ENCODE measurements around the gene CARMIL1. TPM values are rescaled to one million over a fixed set of nuclear protein-coding genes. Genes with fewer than 3 reads are reported as not detected.

CARMIL1 gene
- total and polyA plus RNA-seq, 10 of the 15 experiments (the other 5 are each of a cell fraction or from before 2014, with no cell fraction given) = 6.4 to 18.1 (median 10.3) TPM

GRCh38 chr6:25619217-25619616 is 340.0 kb downstream of the CARMIL1 start:
- no peak for FAIRE-seq
- intact Hi-C loops (cut with micrococcal nuclease; ENCODE audit: unreplicated experiment) = no loop called here
- WGBS (ENCODE audit: insufficient coverage, insufficient replicate concordance, low lambda C conversion rate, missing lambda C conversion rate) = 14% methylated on average over 4 of the region's 4 CpGs

More at GRCh38 chr6:25619217-25619616, 340.0 kb downstream of the CARMIL1 start:
- in situ Hi-C loops (cut with MboI) = no loop called here
- TF ChIP-seq MTA2 (IDR thresholded peaks at IDR 0.05; ENCODE audit: low read depth) = no peak
- TF ChIP-seq HCFC1 (IDR thresholded peaks at IDR 0.05; ENCODE audit: low read length) = no peak
- TF ChIP-seq EED (IDR thresholded peaks at IDR 0.05; ENCODE audit: low read depth) = no peak
- no peak for TF ChIP-seq NFYA (IDR thresholded peaks at IDR 0.05; ENCODE audit: borderline replicate concordance, low read depth, low read length)
- no peak for TF ChIP-seq MTA3 (IDR thresholded peaks at IDR 0.05; ENCODE audit: borderline replicate concordance, low read length)
- no peak for TF ChIP-seq DPF2 (IDR thresholded peaks at IDR 0.05)
- TF ChIP-seq FOXM1 (IDR thresholded peaks at IDR 0.05; ENCODE audit: low read depth, low read length) = no peak
- no peak for TF ChIP-seq TCF12 (IDR thresholded peaks at IDR 0.05; ENCODE audit: low read depth, low read length)
- TF ChIP-seq JUNB (IDR thresholded peaks at IDR 0.05) = no peak
- TF ChIP-seq ZBTB11 (CRISPR knock-in tag; IDR thresholded peaks at IDR 0.05) = no peak
- TF ChIP-seq SREBF1 (IDR thresholded peaks at IDR 0.05; ENCODE audit: low read length) = no peak
- no peak for TF ChIP-seq IRF4 (IDR thresholded peaks at IDR 0.05; ENCODE audit: low read depth, low read length)
- TF ChIP-seq NR2F1 (conservative IDR thresholded peaks at IDR 0.05) = no peak
- TF ChIP-seq HDAC2 (IDR thresholded peaks at IDR 0.05) = no peak
- TF ChIP-seq TBL1XR1 (IDR thresholded peaks at IDR 0.05; ENCODE audit: low read depth, low read length) = no peak
- TF ChIP-seq RBBP5 (conservative IDR thresholded peaks at IDR 0.05) = no peak
- no peak for TF ChIP-seq SP1 (IDR thresholded peaks at IDR 0.05; ENCODE audit: low read depth, low read length)
- Histone ChIP-seq H2AFZ (ENCODE audit: control insufficient read depth, low read depth, low read length) (no peak overlapping the region), H3K9ac (ENCODE audit: control insufficient read depth, insufficient read depth, low read length) (no peak overlapping the region), H3K27me3 (replicated peaks in 1 of 2; ENCODE audit: control insufficient read depth in 2 of 2, insufficient read depth in 2 of 2, low read length in 1 of 2) (no peaks in the 10 kb centered on the region), H3K27ac (ENCODE audit: control insufficient read depth, insufficient read depth) (no peak overlapping the region), H3K79me2 (ENCODE audit: control insufficient read depth, insufficient read depth, low read length) (no peaks in the 10 kb centered on the region), H3K4me2 (ENCODE audit: control insufficient read depth, insufficient read depth) (no peak overlapping the region), H4K20me1 (ENCODE audit: control insufficient read depth, insufficient read depth) (no peaks in the 10 kb centered on the region), H3K4me1 (ENCODE audit: control insufficient read depth, insufficient read depth, low read length) (no peaks in the 10 kb centered on the region), H3K36me3 (ENCODE audit: control insufficient read depth in 2 of 2, insufficient read depth in 2 of 2, low read length in 1 of 2) (no peaks in the 10 kb centered on the region), H3K9me3 (replicated peaks; ENCODE audit: control insufficient read depth, insufficient read depth, low read length) (no peaks in the 10 kb centered on the region), H3K4me3 (no peak overlapping the region)
- ATAC-seq (no peak), DNase-seq (ENCODE audit: low read depth, low spot score) (no peak)
- ChIA-PET POLR2A (no interaction called here), SMC1A (ENCODE audit: uncharacterized antibody, unreplicated experiment) (no interaction called here), RAD21 (ENCODE audit: unreplicated experiment) (interaction anchor here (1.4 kb wide), 1 partner anchor 11 kb away, joined by 4 read pairs; no protein-coding TSS in a partner anchor), CTCF (interaction anchor here (2.2 kb wide), 1 partner anchor 17 kb away, joined by 10 read pairs; no protein-coding TSS in a partner anchor)
- BruUV-seq (replicated peaks) = no TSS peak
